SK-N-SH treated with all-trans-retinoic acid at 6 μM for 48 hours (cell line): ENCODE data around the gene TTC23L.

Experiments
- ATAC-seq: fragments of 200-7000 bp; cut with Tn5 transposase; 3 replicates; pipeline ENCODE4 v1.9.1; 2020; ENCODE audit warnings: mild to moderate bottlenecking, moderate library complexity
- ARNTL ChIP-seq: fragments of 450-650 bp; formaldehyde crosslinking; IDR thresholded peaks from 2 replicates; pipeline ENCODE4 v1.5.0; 2020; ENCODE audit warnings: low read depth, mild to moderate bottlenecking, moderate library complexity, borderline replicate concordance
- BACH2 ChIP-seq: fragments of 250-450 bp; sonication (Bioruptor Pico); IDR thresholded peaks from 2 replicates; pipeline ENCODE4 v1.9.0; 2021; ENCODE audit warnings: mild to moderate bottlenecking, borderline replicate concordance
- CSDC2 ChIP-seq: fragments of 250-450 bp; sonication (Bioruptor Pico); IDR thresholded peaks from 2 replicates; pipeline ENCODE4 v1.5.0; 2020; ENCODE audit warnings: mild to moderate bottlenecking, moderate library complexity
- CSRNP3 ChIP-seq: fragments of 250-450 bp; sonication (Bioruptor Pico); IDR thresholded peaks from 2 replicates; pipeline ENCODE4 v1.5.1; 2021; ENCODE audit warnings: mild to moderate bottlenecking, moderate library complexity
- ESRRG ChIP-seq: fragments of 250-450 bp; sonication (Bioruptor Pico); IDR thresholded peaks from 2 replicates; pipeline ENCODE4 v1.6.1; 2021; ENCODE audit warnings: mild to moderate bottlenecking
- GLIS3 ChIP-seq: fragments of 250-450 bp; sonication (Bioruptor Pico); IDR thresholded peaks from 2 replicates; pipeline ENCODE4 v1.5.0; 2020; ENCODE audit warnings: mild to moderate bottlenecking, moderate library complexity
- OSR1 ChIP-seq: fragments of 250-450 bp; sonication (Bioruptor Pico); IDR thresholded peaks from 2 replicates; pipeline ENCODE4 v1.8.0; 2022; ENCODE audit warnings: moderate library complexity, mild to moderate bottlenecking, inconsistent platforms
- PATZ1 ChIP-seq: fragments of 250-450 bp; sonication (Bioruptor Pico); IDR thresholded peaks from 2 replicates; pipeline ENCODE4 v1.8.0; 2020; ENCODE audit warnings: mild to moderate bottlenecking, moderate library complexity, borderline replicate concordance
- RARB ChIP-seq: fragments of 250-450 bp; sonication (Bioruptor Pico); IDR thresholded peaks from 2 replicates; pipeline ENCODE4 v1.8.0; 2021; ENCODE audit warnings: mild to moderate bottlenecking, moderate library complexity
- TCF4 ChIP-seq: fragments of 250-450 bp; sonication (Bioruptor Pico); IDR thresholded peaks from 2 replicates; pipeline ENCODE4 v1.8.0; 2021; ENCODE audit warnings: mild to moderate bottlenecking, moderate library complexity, borderline replicate concordance
- TSHZ2 ChIP-seq: fragments of 250-450 bp; sonication (Bioruptor Pico); IDR thresholded peaks from 2 replicates; pipeline ENCODE4 v1.5.0; 2020; ENCODE audit warnings: mild to moderate bottlenecking, moderate library complexity
- ZFP3 ChIP-seq: fragments of 250-450 bp; sonication (Bioruptor Pico); IDR thresholded peaks from 2 replicates; pipeline ENCODE4 v1.5.0; 2020; ENCODE audit warnings: mild to moderate bottlenecking, moderate library complexity
- ZFP30 ChIP-seq: fragments of 450-650 bp; formaldehyde crosslinking; IDR thresholded peaks from 2 replicates; pipeline ENCODE4 v1.5.0; 2022; ENCODE audit warnings: mild to moderate bottlenecking, moderate library complexity
- ZNF565 ChIP-seq: fragments of 450-650 bp; formaldehyde crosslinking; conservative IDR thresholded peaks from 2 replicates; pipeline ENCODE4 v1.5.0; 2020; ENCODE audit warnings: low read depth, mild to moderate bottlenecking, moderate library complexity
- TF ChIP-seq, protein P1 (sequence below): fragments of 250-450 bp; sonication (Bioruptor Pico); IDR thresholded peaks from 2 replicates; pipeline ENCODE4 v1.8.0; 2021; ENCODE audit warnings: low read depth, mild to moderate bottlenecking, moderate library complexity, borderline replicate concordance

The TTC23L gene

DNA sequence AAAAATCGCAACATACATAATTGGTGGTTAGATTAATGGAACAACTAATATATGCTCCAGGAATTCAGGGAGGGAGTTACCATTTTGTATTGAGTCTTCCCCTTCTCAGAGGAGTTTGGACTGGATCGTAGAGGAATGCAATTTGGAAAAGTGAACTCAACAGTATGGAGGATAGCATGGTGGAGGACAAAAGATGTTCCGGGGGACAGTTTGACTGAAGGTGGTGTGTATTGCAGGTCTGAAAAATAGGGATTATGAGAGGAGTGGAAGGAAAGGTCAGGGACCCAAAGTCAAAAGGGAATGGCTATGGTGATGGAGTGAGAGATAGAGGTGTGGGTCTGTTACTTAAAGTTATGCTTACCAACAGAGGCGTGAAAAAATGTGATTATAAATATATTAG lies 91.9 kb downstream of the TTC23L start (continued):
- TF ChIP-seq, protein P1, sequence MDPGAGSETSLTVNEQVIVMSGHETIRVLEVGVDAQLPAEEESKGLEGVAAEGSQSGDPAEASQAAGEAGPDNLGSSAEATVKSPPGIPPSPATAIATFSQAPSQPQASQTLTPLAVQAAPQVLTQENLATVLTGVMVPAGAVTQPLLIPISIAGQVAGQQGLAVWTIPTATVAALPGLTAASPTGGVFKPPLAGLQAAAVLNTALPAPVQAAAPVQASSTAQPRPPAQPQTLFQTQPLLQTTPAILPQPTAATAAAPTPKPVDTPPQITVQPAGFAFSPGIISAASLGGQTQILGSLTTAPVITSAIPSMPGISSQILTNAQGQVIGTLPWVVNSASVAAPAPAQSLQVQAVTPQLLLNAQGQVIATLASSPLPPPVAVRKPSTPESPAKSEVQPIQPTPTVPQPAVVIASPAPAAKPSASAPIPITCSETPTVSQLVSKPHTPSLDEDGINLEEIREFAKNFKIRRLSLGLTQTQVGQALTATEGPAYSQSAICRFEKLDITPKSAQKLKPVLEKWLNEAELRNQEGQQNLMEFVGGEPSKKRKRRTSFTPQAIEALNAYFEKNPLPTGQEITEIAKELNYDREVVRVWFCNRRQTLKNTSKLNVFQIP (CRISPR knock-in tag): no peak
- no peak for TF ChIP-seq BACH2 (CRISPR knock-in tag)
- TF ChIP-seq ZFP3 (CRISPR knock-in tag): no peak
- TF ChIP-seq, all 23 proteins: peak for 0

- TF ChIP-seq, protein P1 (CRISPR knock-in tag): no peak
- no peak for TF ChIP-seq PATZ1 (CRISPR knock-in tag)
- no peak for TF ChIP-seq CSRNP3 (CRISPR knock-in tag)
- no peak for TF ChIP-seq ZNF565 (CRISPR knock-in tag)
- TF ChIP-seq RARB: no peak
- TF ChIP-seq ZFP30 (CRISPR knock-in tag): no peak
- TF ChIP-seq ARNTL (CRISPR knock-in tag): no peak
- TF ChIP-seq GLIS3 (CRISPR knock-in tag): no peak
- no peak for TF ChIP-seq TSHZ2 (CRISPR knock-in tag)
- no peak for TF ChIP-seq CSDC2
- no peak for TF ChIP-seq OSR1
- no peak for TF ChIP-seq TCF4 (CRISPR knock-in tag)
- ATAC-seq: no peak
Measured at GRCh38 chr5:34932947-34933346, 94.0 kb downstream of the TTC23L start.

DNA sequence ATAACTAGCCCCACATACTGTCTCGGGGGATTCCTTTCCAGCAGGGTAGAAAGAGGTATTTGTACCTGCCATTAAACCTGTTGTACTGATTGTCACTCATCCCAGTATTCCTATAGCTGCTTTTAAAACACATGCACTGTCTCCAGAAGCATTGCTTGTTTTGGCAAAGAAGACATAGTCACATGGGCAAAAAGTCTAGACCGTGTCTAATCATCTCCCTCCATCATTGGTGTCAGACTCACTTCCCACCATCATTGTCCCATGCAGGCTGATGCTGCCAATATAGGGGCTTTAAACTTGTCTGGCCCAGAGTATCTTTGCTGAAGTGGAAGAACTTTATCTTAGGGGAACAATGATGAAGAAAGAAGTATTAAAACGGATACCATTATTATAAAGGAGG lies 103.0 kb downstream of the TTC23L start:
- no peak for ATAC-seq
- TF ChIP-seq, protein P1 (CRISPR knock-in tag): no peak
- no peak for TF ChIP-seq PATZ1 (CRISPR knock-in tag)
- TF ChIP-seq ESRRG (CRISPR knock-in tag): no peak
